ENCODE measurements around the gene WDFY3. TPM values are rescaled to one million over a fixed set of nuclear protein-coding genes. Genes with fewer than 3 reads are reported as not detected.

The WDFY3 gene
- total RNA-seq, 1 experiment from 2014 or later: 42.7 TPM

DNA sequence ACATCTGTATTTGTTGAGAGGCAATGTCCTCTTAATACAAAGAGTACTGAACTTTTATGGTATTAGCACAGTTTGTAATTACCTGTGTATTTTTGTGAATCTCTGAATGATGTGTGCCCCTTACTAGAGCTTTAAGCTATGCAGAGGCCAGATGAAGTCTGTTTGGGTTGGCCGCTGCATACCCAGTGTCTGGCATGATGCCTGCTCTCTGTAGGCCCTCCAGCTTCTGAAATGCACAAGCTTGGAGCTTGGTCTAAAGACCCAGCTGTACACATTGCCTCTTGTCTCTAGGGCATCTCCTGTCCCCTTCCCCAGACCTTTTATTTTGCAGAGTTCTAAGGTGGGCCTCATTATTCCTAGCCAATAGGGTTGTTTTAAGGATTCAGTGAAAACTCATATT, 315.0 kb downstream of the WDFY3 start:
- DNase-seq: no peak
- intact Hi-C loops (cut with micrococcal nuclease; ENCODE audit: unreplicated experiment): no loop called here
- H3K4me1 ChIP-seq: no peaks in the 10 kb centered on the region
- ChIA-PET POLR2A (interaction anchor here (0.5 kb wide), 1 partner anchor 58 kb away, joined by 4 read pairs; no protein-coding TSS in a partner anchor), CTCF (no interaction called here)
- peaks cover 6% of the 10 kb centered on the region for H3K9me3 Mint-ChIP-seq (ENCODE audit: unreplicated experiment)
- no peaks in the 10 kb centered on the region for H3K9me3 ChIP-seq
- H3K36me3 ChIP-seq (ENCODE audit: control insufficient read depth, insufficient read depth, low read length): no peaks in the 10 kb centered on the region
- no peaks in the 10 kb centered on the region for H3K27me3 ChIP-seq (replicated peaks; ENCODE audit: control insufficient read depth, insufficient read depth, low read length)
- peaks cover 24% of the 10 kb centered on the region for H3K36me3 Mint-ChIP-seq (ENCODE audit: insufficient read depth, unreplicated experiment)
- no TSS peak for BruUV-seq (replicated peaks)
- no peaks in the 10 kb centered on the region for H3K27me3 Mint-ChIP-seq (ENCODE audit: insufficient read depth, unreplicated experiment)
- TF ChIP-seq, protein P1, sequence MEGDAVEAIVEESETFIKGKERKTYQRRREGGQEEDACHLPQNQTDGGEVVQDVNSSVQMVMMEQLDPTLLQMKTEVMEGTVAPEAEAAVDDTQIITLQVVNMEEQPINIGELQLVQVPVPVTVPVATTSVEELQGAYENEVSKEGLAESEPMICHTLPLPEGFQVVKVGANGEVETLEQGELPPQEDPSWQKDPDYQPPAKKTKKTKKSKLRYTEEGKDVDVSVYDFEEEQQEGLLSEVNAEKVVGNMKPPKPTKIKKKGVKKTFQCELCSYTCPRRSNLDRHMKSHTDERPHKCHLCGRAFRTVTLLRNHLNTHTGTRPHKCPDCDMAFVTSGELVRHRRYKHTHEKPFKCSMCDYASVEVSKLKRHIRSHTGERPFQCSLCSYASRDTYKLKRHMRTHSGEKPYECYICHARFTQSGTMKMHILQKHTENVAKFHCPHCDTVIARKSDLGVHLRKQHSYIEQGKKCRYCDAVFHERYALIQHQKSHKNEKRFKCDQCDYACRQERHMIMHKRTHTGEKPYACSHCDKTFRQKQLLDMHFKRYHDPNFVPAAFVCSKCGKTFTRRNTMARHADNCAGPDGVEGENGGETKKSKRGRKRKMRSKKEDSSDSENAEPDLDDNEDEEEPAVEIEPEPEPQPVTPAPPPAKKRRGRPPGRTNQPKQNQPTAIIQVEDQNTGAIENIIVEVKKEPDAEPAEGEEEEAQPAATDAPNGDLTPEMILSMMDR (IDR thresholded peaks at IDR 0.05; ENCODE audit: insufficient read depth in 1 of 2, low read depth in 1 of 2, low read length in 1 of 2, severe bottlenecking in 1 of 2, unreplicated experiment in 1 of 2): no peak
- H3K4me3 Mint-ChIP-seq (ENCODE audit: unreplicated experiment): no peak overlapping the region
- H3K27ac Mint-ChIP-seq (ENCODE audit: unreplicated experiment): no peak overlapping the region
- H3K4me3 ChIP-seq (ENCODE audit: low read depth, low read length): no peak overlapping the region
- H3K4me1 Mint-ChIP-seq (ENCODE audit: low read depth, unreplicated experiment): no peaks in the 10 kb centered on the region

DNA sequence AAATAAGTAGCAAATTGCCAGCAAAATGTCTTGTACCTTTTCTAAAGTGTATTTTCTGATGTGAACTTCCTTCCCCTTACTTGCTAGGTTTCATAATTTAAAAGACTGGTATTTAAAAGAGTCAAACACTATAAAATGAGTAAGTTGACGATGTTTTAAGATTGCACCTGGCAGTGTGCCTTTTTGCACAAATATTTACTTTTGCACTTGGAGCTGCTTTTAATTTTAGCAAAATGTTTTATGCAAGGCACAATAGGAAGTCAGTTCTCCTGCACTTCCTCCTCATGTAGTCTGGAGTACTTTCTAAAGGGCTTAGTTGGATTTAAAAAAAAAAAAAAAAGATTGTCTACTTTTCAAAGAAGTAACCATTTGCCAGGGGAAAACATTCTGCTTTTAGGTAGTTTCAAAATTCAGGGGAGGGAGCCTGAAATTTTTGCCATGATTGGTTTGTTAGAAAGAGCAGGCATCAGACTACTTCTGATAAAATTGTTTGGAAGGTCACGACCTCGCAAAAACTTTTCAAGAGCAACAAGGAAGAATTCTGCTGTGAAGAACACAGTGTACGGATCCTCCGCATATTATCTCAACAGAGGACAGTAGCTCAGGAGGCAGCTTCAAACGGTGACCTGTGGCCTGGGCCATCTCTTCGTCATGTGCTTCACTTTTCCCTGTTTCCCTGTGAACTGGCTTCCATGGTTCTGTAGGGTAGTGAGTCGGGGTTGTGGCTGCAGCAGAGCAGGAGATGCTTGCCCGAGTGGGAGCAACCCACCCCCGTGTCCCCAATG, 317.4 kb downstream of the WDFY3 start:
- CTCF ChIA-PET: no interaction called here
- Histone ChIP-seq H3K27me3 (replicated peaks; ENCODE audit: control insufficient read depth, insufficient read depth, low read length) (no peaks in the 10 kb centered on the region), H3K4me3 (ENCODE audit: low read depth, low read length) (no peak overlapping the region), H3K4me1 (no peaks in the 10 kb centered on the region), H3K9me3 (no peaks in the 10 kb centered on the region), H3K36me3 (ENCODE audit: control insufficient read depth, insufficient read depth, low read length) (no peaks in the 10 kb centered on the region)
- H3K36me3 Mint-ChIP-seq (ENCODE audit: insufficient read depth, unreplicated experiment): peaks cover 26% of the 10 kb centered on the region
- no peaks in the 10 kb centered on the region for H3K27me3 Mint-ChIP-seq (ENCODE audit: insufficient read depth, unreplicated experiment)
- intact Hi-C loops (cut with micrococcal nuclease; ENCODE audit: unreplicated experiment): no loop called here
- H3K9me3 Mint-ChIP-seq (ENCODE audit: unreplicated experiment): no peaks in the 10 kb centered on the region
- TF ChIP-seq, protein P1 (IDR thresholded peaks at IDR 0.05; ENCODE audit: insufficient read depth in 1 of 2, low read depth in 1 of 2, low read length in 1 of 2, severe bottlenecking in 1 of 2, unreplicated experiment in 1 of 2): no peak
- H3K4me3 Mint-ChIP-seq (ENCODE audit: unreplicated experiment): no peak overlapping the region
- POLR2A ChIA-PET: no interaction called here
- BruUV-seq (replicated peaks): no TSS peak
- no peak for DNase-seq
- H3K4me1 Mint-ChIP-seq (ENCODE audit: low read depth, unreplicated experiment): no peaks in the 10 kb centered on the region
- no peak overlapping the region for H3K27ac Mint-ChIP-seq (ENCODE audit: unreplicated experiment)

DNA sequence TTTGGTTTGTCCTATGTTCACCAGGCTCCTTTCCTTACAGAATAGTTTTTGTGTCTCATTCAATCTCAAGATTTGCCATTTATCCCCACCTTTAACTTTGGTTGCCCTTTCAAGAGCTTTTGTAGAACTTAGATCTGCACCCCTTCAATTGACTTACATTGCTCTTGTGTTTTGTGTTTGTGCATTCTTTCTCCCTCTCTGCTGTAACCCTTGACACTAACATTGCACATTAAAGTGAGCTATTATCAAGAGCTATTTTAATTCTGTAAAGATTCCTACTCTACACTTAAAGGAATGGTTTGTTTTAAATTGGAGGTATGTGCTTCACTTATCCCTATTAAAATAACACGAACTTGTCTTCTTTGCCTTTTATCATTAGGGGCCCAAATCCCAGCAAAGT, 318.3 kb downstream of the WDFY3 start:
- Mint-ChIP-seq H3K36me3 (ENCODE audit: insufficient read depth, unreplicated experiment) (peaks cover 32% of the 10 kb centered on the region), H3K27me3 (ENCODE audit: insufficient read depth, unreplicated experiment) (no peaks in the 10 kb centered on the region), H3K27ac (ENCODE audit: unreplicated experiment) (no peak overlapping the region), H3K9me3 (ENCODE audit: unreplicated experiment) (no peaks in the 10 kb centered on the region), H3K4me1 (ENCODE audit: low read depth, unreplicated experiment) (no peaks in the 10 kb centered on the region), H3K4me3 (ENCODE audit: unreplicated experiment) (no peak overlapping the region)
- DNase-seq: no peak
- no TSS peak for BruUV-seq (replicated peaks)
- H3K9me3 ChIP-seq: no peaks in the 10 kb centered on the region
- H3K36me3 ChIP-seq (ENCODE audit: control insufficient read depth, insufficient read depth, low read length): no peaks in the 10 kb centered on the region
- intact Hi-C loops (cut with micrococcal nuclease; ENCODE audit: unreplicated experiment): no loop called here
- H3K4me1 ChIP-seq: no peaks in the 10 kb centered on the region
- ChIA-PET POLR2A (no interaction called here), CTCF (no interaction called here)
- TF ChIP-seq, protein P1 (IDR thresholded peaks at IDR 0.05; ENCODE audit: insufficient read depth in 1 of 2, low read depth in 1 of 2, low read length in 1 of 2, severe bottlenecking in 1 of 2, unreplicated experiment in 1 of 2): no peak
- H3K4me3 ChIP-seq (ENCODE audit: low read depth, low read length): no peak overlapping the region
- no peaks in the 10 kb centered on the region for H3K27me3 ChIP-seq (replicated peaks; ENCODE audit: control insufficient read depth, insufficient read depth, low read length)
